Tibial nerve (tissue), 4 donors: ENCODE results near the gene ZNF814. TPM values are rescaled to one million over a fixed set of nuclear protein-coding genes. Genes with fewer than 3 reads are reported as not detected.

ENCODE experiments used
- DNase-seq, 2 donors: peaks; one replicate each; pipeline ENCODE4 v3.0.0-alpha.2; 2019; ENCODE audit warnings: low spot score in 2 of 2
- H3K27ac ChIP-seq, 4 donors: fragments of 200-600 bp; sonication (generic) in 3 of 4; one replicate each; pipeline ENCODE4 v1.5.1; 2017 to 2019; ENCODE audit warnings: mild to moderate bottlenecking in 1 of 4
- H3K27me3 ChIP-seq, 2 donors: fragments of 200-600 bp; sonication (generic) in 1 of 2; one replicate each; pipeline versions ENCODE4 v1.5.1 to v1.6.0; 2017 to 2019
- H3K36me3 ChIP-seq, 3 donors: fragments of 200-600 bp; sonication (generic); one replicate each; pipeline ENCODE4 v1.5.1; 2018 to 2019
- H3K4me1 ChIP-seq, 4 donors: fragments of 200-600 bp; sonication (generic) in 3 of 4; one replicate each; pipeline ENCODE4 v1.5.1; 2017 to 2019
- H3K4me3 ChIP-seq, 4 donors: fragments of 200-600 bp; sonication (generic) in 3 of 4; one replicate each; pipeline ENCODE4 v1.5.1; 2017 to 2019; ENCODE audit warnings: mild to moderate bottlenecking in 1 of 4, moderate library complexity in 1 of 4
- H3K9me3 ChIP-seq, 4 donors: fragments of 200-600 bp; sonication (generic) in 3 of 4; one replicate each; pipeline ENCODE4 v1.5.1; 2017 to 2019
- EP300 ChIP-seq, 2 donors: sonication (generic); formaldehyde crosslinking; IDR thresholded peaks; one replicate each; pipeline ENCODE4 v1.6.1; 2017; ENCODE audit warnings: antibody characterized with exemption in 2 of 2, mild to moderate bottlenecking in 1 of 2
- POLR2A ChIP-seq, 2 donors: fragments of 450-650 bp; IDR thresholded peaks; one replicate each; pipeline ENCODE4 v1.6.1; 2017; ENCODE audit warnings: antibody characterized with exemption in 2 of 2, mild to moderate bottlenecking in 2 of 2, moderate library complexity in 2 of 2
- whole genome bisulfite sequencing, 2 donors: methylation state at CpG; one replicate each; pipeline ENCODE4 v1.1.5; 2018; 5-methylcytosine and 5-hydroxymethylcytosine counted together
- total RNA-seq, 4 donors: library from RNA; depleted of rRNA; stranded (reverse); fragments of >200 nt; gene quantifications; one replicate each; pipeline ENCODE4 v1.1.0, GENCODE V29; 2016
- TF ChIP-seq, protein P1 (sequence below), 5 experiments: fragments of 200-600 bp in 3 of 5; fragments of 450-650 bp in 2 of 5; sonication (generic) in 3 of 5; IDR thresholded peaks; one replicate each; pipeline ENCODE4 v1.5.1; 2016 to 2019; ENCODE audit warnings: antibody characterized with exemption in 5 of 5, mild to moderate bottlenecking in 3 of 5, moderate library complexity in 2 of 5

ZNF814 gene
- total RNA-seq, 4 donors from 2014 or later, result 4.6 to 32.3 (median 8.2) TPM

DNA sequence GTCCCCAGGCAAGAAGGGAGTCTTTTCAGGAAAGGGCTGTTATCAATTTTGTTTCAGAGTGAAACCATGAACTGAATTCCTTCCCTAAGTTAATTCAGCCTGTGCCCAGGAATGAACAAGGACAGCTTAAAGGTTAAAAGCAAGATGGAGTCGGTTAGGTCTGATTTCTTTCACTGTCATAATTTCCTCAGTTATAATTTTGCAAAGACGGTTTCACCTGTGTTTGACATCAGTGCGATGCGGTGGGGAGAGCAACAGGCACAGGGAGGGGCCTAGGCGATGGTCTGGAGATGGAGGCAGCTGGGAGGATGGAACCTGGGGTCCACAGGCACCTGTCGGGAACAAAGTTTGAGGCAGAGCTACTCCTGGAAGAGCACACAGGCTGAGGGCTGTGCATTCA lies 68.2 kb downstream of the ZNF814 start:
- DNase-seq, result no peak

DNA sequence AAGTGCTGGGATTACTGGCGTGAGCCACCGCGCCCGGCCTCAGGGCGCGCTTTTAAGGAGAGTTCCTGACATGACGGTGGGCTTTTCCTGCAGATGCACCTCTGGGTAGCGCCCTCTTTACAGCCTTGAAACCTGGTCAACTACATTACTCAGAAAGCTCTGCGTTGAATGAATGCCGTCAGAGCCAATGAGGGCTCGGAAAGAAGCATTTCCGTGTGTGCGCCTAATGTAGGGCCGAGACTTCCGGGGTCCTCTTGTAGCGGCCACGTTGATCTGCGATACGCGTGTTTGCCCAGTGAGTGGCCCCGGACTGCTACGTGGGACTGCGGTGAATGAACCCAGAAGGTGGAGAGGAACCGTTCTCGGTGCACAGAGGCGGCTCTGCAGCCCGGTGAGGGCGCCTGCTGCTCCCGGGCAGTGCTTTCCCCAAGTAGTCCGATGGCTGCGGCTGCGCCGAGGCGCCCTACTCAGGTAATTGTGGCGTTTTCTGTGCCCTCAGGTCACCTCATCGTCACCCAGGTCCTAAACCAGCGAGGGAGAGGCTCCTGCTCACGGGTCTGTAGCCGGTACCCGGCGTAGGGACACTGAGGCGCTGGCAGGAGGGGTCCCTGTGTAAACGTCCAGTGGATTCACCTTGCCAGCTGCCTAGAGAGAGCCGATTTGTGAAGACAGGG lies 69.2 kb downstream of the ZNF814 start:
- peak in 1 of 2 donors; percentile 29 for TF ChIP-seq POLR2A (IDR thresholded peaks at IDR 0.05)
- TF ChIP-seq, protein P1, sequence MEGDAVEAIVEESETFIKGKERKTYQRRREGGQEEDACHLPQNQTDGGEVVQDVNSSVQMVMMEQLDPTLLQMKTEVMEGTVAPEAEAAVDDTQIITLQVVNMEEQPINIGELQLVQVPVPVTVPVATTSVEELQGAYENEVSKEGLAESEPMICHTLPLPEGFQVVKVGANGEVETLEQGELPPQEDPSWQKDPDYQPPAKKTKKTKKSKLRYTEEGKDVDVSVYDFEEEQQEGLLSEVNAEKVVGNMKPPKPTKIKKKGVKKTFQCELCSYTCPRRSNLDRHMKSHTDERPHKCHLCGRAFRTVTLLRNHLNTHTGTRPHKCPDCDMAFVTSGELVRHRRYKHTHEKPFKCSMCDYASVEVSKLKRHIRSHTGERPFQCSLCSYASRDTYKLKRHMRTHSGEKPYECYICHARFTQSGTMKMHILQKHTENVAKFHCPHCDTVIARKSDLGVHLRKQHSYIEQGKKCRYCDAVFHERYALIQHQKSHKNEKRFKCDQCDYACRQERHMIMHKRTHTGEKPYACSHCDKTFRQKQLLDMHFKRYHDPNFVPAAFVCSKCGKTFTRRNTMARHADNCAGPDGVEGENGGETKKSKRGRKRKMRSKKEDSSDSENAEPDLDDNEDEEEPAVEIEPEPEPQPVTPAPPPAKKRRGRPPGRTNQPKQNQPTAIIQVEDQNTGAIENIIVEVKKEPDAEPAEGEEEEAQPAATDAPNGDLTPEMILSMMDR (IDR thresholded peaks at IDR 0.05), result no peak
- TF ChIP-seq EP300 (IDR thresholded peaks at IDR 0.05), result peak; percentile 47 to 61
- H3K9me3 ChIP-seq, result peaks cover 0 to 19% (median 0%) of the 10 kb centered on the region in 4 donors
- 0 to 1% methylated on average over 34 of the region's 44 CpGs for WGBS, 2 donors

More for the DNA sequence above, 68.2 kb downstream of the ZNF814 start:
- Histone ChIP-seq H3K4me1 (peaks cover 0 to 16% (median 9%) of the 10 kb centered on the region in 4 donors), H3K9me3 (peaks cover 0 to 23% (median 0%) of the 10 kb centered on the region in 4 donors), H3K27me3 (no peaks in the 10 kb centered on the region), H3K27ac (peak overlapping the region in 1 of 4 donors; percentile 70), H3K4me3 (peak overlapping the region in 3 of 4 donors; percentile 67 to 86 (median 78)), H3K36me3 (peaks cover 0 to 39% (median 0%) of the 10 kb centered on the region in 3 donors)
- TF ChIP-seq, protein P1 (IDR thresholded peaks at IDR 0.05), result no peak
- TF ChIP-seq POLR2A (IDR thresholded peaks at IDR 0.05), result no peak
- no peak for TF ChIP-seq EP300 (IDR thresholded peaks at IDR 0.05)
- 79 to 82% methylated on average over 6 of the region's 6 CpGs for WGBS, 2 donors

DNA sequence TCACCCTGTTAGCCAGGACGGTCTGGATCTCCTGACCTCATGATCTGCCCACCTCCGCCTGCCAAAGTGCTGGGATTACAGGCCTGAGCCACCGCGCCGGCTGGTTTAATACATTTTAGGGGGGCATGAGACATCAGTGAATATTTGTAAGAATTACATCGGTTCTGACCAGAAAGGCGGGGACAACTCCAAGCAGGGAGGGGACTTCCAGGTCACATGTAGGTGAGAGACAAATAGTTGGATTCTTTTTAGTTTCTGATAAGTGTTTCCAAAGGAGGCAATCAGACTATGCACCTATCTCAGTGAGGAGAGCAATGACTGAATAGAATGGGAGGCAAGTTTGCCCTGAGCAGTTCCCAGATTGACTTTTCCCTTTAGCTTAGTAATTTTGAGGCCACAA lies 70.5 kb downstream of the ZNF814 start:
- Histone ChIP-seq H3K4me1 (peaks cover 0 to 32% (median 14%) of the 10 kb centered on the region in 4 donors), H3K9me3 (peaks cover 0 to 10% (median 0%) of the 10 kb centered on the region in 4 donors), H3K4me3 (no peak overlapping the region), H3K27me3 (no peaks in the 10 kb centered on the region), H3K36me3 (peaks cover 0 to 19% (median 0%) of the 10 kb centered on the region in 3 donors), H3K27ac (no peak overlapping the region)
- WGBS, 2 donors, result 88 to 94% methylated on average over 7 of the region's 7 CpGs
- no peak for TF ChIP-seq POLR2A (IDR thresholded peaks at IDR 0.05)
- TF ChIP-seq, protein P1 (IDR thresholded peaks at IDR 0.05), result no peak
- no peak for TF ChIP-seq EP300 (IDR thresholded peaks at IDR 0.05)
- DNase-seq, result no peak

More for the DNA sequence above, 69.2 kb downstream of the ZNF814 start:
- peaks cover 0 to 31% (median 0%) of the 10 kb centered on the region in 3 donors for H3K36me3 ChIP-seq
- H3K27me3 ChIP-seq, result no peaks in the 10 kb centered on the region
- H3K4me3 ChIP-seq, result peak overlapping the region; percentile 50 to 86 (median 72)
- peak overlapping the region in 3 of 4 donors; percentile 58 to 85 (median 70) for H3K27ac ChIP-seq
- peaks cover 0 to 24% (median 11%) of the 10 kb centered on the region in 4 donors for H3K4me1 ChIP-seq
- DNase-seq, result peak; percentile 42 to 68

DNA sequence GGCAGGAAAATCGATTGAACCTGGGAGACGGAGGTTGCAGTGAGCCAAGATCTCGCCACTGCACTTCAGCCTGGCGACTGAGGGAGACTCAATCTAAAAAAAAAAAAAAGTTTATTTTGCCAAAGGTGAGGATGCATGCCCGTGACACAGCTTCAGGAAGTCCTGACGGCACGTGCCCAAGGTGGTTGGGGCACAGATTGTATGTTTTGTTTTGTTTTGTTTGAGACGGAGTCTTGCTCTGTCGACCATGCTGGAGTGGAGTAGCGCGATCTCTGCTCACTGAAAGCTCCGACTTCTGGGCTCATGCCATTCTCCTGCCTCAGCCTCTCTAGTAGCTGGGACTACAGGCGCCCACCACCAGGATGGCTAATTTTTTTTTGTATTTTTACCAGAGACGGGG lies 70.9 kb downstream of the ZNF814 start:
- Histone ChIP-seq H3K27ac (no peak overlapping the region), H3K36me3 (peaks cover 0 to 16% (median 0%) of the 10 kb centered on the region in 3 donors), H3K4me3 (no peak overlapping the region), H3K27me3 (no peaks in the 10 kb centered on the region), H3K4me1 (peaks cover 0 to 32% (median 14%) of the 10 kb centered on the region in 4 donors), H3K9me3 (peaks cover 0 to 7% (median 0%) of the 10 kb centered on the region in 4 donors)
- WGBS, 2 donors, result 94 to 97% methylated on average over 14 of the region's 14 CpGs
- TF ChIP-seq EP300 (IDR thresholded peaks at IDR 0.05), result no peak
- TF ChIP-seq POLR2A (IDR thresholded peaks at IDR 0.05), result no peak
- TF ChIP-seq, protein P1 (IDR thresholded peaks at IDR 0.05), result no peak
- DNase-seq, result no peak

DNA sequence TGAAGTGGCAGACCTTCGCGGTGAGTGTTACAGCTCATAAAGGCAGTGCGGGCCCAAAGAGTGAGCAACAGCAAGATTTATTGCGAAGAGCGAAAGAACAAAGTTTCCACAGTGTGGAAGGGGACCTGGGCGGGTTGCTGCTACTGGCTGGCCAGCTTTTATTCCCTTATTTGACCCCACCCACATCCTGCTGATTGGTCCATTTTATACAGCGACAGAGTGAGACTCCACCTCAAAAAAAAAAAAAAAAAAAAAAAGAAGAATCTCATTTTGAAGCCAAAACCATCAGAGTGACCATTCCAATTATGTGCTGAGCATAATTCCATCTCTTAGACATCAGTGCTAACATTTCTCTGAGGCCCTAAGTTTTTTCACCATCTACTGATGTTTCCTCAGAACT lies 72.2 kb downstream of the ZNF814 start:
- Histone ChIP-seq H3K36me3 (peaks cover 0 to 16% (median 0%) of the 10 kb centered on the region in 3 donors), H3K9me3 (no peaks in the 10 kb centered on the region), H3K27me3 (no peaks in the 10 kb centered on the region), H3K4me1 (peaks cover 0 to 41% (median 14%) of the 10 kb centered on the region in 4 donors), H3K4me3 (no peak overlapping the region), H3K27ac (no peak overlapping the region)
- DNase-seq, result no peak
- no peak for TF ChIP-seq EP300 (IDR thresholded peaks at IDR 0.05)
- TF ChIP-seq POLR2A (IDR thresholded peaks at IDR 0.05), result no peak
- TF ChIP-seq, protein P1 (IDR thresholded peaks at IDR 0.05), result no peak
- 79 to 85% methylated on average over 7 of the region's 7 CpGs for WGBS, 2 donors
